Measurements from ENCODE around the gene IRF9.
A peak's percentile ranks its signal among the peaks of the same experiment; 100 is the strongest.

The IRF9 gene, protein sequence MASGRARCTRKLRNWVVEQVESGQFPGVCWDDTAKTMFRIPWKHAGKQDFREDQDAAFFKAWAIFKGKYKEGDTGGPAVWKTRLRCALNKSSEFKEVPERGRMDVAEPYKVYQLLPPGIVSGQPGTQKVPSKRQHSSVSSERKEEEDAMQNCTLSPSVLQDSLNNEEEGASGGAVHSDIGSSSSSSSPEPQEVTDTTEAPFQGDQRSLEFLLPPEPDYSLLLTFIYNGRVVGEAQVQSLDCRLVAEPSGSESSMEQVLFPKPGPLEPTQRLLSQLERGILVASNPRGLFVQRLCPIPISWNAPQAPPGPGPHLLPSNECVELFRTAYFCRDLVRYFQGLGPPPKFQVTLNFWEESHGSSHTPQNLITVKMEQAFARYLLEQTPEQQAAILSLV

GRCh38 chr14:24160850-24161804, at the start of gene IRF9:
Gene IRF9, plus strand, starts transcription at chr14:24161265. Its CDS starts 880 bp downstream, at chr14:24162145.
- in situ Hi-C loops (cut with HindIII; ENCODE audit: low sequenced_read_pairs), result no loop called here
- peak; percentile 93 for DNase-seq (ENCODE audit: low read depth, low spot score)
- peak within 1 kb of the TSS; percentile 72 for H3K4me3 ChIP-seq (ENCODE audit: low read depth, low read length)
- TF ChIP-seq, protein P1, sequence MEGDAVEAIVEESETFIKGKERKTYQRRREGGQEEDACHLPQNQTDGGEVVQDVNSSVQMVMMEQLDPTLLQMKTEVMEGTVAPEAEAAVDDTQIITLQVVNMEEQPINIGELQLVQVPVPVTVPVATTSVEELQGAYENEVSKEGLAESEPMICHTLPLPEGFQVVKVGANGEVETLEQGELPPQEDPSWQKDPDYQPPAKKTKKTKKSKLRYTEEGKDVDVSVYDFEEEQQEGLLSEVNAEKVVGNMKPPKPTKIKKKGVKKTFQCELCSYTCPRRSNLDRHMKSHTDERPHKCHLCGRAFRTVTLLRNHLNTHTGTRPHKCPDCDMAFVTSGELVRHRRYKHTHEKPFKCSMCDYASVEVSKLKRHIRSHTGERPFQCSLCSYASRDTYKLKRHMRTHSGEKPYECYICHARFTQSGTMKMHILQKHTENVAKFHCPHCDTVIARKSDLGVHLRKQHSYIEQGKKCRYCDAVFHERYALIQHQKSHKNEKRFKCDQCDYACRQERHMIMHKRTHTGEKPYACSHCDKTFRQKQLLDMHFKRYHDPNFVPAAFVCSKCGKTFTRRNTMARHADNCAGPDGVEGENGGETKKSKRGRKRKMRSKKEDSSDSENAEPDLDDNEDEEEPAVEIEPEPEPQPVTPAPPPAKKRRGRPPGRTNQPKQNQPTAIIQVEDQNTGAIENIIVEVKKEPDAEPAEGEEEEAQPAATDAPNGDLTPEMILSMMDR (IDR thresholded peaks at IDR 0.05; ENCODE audit: low read depth, low read length), result peak; percentile 90

GRCh38 chr14:24113379-24113800, 47.7 kb upstream of the IRF9 start:
- peak overlapping the region; percentile 76 for H3K4me3 ChIP-seq (ENCODE audit: low read depth, low read length)
- no peak for DNase-seq (ENCODE audit: low read depth, low spot score)
- in situ Hi-C loops (cut with HindIII; ENCODE audit: low sequenced_read_pairs), result no loop called here
- TF ChIP-seq, protein P1 (IDR thresholded peaks at IDR 0.05; ENCODE audit: low read depth, low read length), result no peak

DNA sequence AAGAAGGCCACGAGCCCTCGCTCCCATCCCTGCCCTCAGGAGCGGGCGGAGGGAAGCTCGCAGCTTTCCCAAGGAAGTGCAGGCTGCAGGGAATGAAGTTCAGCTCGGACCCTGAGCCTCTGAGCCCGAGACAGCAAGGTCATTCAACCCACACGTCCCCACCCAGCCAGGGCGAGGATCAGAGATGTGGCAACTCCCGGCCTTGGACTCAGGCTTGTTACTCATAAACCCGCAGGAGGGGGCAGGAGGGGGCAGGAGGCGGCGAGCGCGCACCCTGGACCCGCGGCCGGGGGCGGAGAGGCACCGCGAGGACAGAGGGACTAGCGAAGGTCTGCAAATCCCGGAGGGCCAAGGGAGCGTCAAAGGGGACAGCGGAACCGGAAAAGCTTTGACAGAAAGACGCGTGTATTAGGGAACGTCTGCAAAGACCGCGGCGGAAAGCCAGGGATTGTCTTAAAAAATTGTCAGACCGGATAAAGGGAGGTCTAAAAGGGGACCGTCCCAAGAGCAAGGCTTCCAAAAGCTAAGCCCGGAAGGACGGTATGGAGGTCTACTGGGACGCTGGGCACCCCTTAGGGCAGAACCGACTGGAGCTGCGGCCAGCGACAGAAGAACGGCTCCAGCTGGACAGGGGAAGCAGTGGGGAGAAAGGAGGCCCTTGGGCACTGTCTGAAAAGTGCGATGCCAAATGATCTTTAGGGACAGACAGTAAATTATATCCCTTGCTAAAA, 47.1 kb upstream of the IRF9 start:
- in situ Hi-C loops (cut with HindIII; ENCODE audit: low sequenced_read_pairs), result no loop called here
- TF ChIP-seq, protein P1 (IDR thresholded peaks at IDR 0.05; ENCODE audit: low read depth, low read length), result no peak
- peak overlapping the region; percentile 76 for H3K4me3 ChIP-seq (ENCODE audit: low read depth, low read length)
- DNase-seq (ENCODE audit: low read depth, low spot score), result peak; percentile 90

DNA sequence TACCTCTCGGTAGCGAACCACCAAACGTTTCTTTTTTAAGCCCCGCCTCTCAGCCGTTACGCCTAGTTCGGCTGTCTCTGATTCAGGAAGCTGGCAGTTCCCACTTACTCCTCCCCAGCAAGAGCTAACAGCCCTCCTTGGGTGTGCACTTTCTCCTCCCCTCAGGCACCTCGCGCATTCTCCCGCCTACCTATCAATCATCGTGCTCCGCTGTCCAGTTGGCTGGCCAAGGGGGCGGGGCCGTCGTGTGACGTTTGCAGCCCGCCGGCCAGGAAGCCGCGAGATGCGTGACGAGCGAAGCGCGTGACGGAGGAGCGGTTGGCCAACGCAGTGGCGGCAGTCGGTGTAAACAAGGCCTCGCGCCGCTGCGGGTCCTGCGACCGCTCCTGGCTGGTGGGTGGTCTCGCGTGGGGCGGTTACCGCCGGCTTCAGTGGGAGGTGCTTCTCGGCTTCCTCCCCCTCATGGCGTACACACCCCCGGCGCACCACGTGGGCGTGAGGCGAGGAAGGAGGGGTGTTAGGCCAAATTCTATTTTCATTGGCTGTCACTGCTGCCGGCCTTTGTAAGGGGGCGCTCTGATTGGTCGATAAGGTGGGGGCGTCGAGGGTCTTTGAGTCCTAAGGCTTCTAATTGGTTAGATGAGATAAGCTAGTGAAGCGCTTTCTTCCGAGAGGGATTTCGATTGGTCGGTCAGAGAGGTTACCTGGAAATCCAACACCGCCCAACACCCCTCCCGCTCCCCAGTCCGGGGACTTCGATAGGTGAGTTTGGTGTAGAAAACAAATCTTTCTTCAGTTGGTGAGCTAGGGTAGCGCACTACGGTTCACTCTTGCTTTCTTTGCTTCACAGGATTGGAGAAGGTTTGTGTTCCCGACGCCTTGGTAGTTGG, 46.3 kb upstream of the IRF9 start, which contains the start of the genes DCAF11 and NRL:
TSS of gene DCAF11 (plus strand) at position 246 of the 890 bp plus-strand sequence. CDS start 818 bp downstream, outside the sequence.
TSS of gene NRL (minus strand) at position 418 of the 890 bp plus-strand sequence. CDS start 32,101 bp downstream, outside the sequence.
- H3K4me3 ChIP-seq (ENCODE audit: low read depth, low read length), result peak within 1 kb of the TSS; percentile 76
- in situ Hi-C loops (cut with HindIII; ENCODE audit: low sequenced_read_pairs), result no loop called here
- TF ChIP-seq, protein P1 (IDR thresholded peaks at IDR 0.05; ENCODE audit: low read depth, low read length), result no peak
- peak; percentile 100 for DNase-seq (ENCODE audit: low read depth, low spot score)

DNA sequence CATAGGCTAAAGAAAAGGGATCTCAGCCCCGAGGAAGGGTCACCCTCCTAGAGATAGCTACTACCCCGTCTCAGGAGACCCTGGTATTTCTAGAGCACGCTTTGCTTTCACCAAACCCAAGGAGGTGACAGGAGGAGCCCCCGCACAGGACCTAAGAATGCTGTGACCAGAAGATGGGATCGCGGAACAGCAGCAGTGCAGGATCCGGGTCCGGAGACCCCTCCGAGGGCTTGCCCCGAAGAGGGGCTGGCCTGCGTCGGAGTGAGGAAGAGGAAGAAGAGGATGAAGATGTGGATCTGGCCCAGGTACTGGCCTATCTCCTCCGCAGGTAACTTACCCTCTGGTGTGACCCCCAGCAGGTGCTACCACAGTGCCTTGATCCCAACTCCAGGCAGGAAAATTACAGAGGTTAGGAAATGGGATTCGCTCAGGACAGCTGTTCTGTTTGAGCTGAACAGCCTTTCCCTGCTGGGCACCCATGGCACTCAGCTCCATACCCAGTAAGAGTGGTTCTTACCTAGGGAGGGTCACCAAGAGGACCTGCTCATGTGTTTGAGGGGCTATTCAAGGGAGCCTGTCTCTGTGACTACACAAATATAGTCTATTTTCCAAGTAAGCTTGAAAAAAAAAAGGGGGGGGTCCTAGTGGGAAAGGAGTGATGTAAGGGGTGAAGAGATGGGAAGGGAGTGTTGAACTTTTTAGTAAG, 45.5 kb upstream of the IRF9 start:
- TF ChIP-seq, protein P1 (IDR thresholded peaks at IDR 0.05; ENCODE audit: low read depth, low read length), result no peak
- in situ Hi-C loops (cut with HindIII; ENCODE audit: low sequenced_read_pairs), result no loop called here
- peak overlapping the region; percentile 76 for H3K4me3 ChIP-seq (ENCODE audit: low read depth, low read length)
- no peak for DNase-seq (ENCODE audit: low read depth, low spot score)

Data from astrocyte of the spinal cord (primary cell).